Measurements from ENCODE around the gene TNFSF13. TPM values are rescaled to one million over a fixed set of nuclear protein-coding genes. Genes with fewer than 3 reads are reported as not detected.

TNFSF13 gene
- total RNA-seq, 1 donor: 1.1 TPM

GRCh38 chr17:7548585-7549400 is 9.8 kb upstream of the TNFSF13 start, which contains the start of gene TNFSF12:
Gene TNFSF12, plus strand, starts transcription at chr17:7549058. Its CDS starts 96 bp downstream, at chr17:7549154.
- Histone ChIP-seq H3K27me3 (ENCODE audit: insufficient read depth, low read length) (peaks cover 4% of the 10 kb centered on the region), H3K4me1 (ENCODE audit: insufficient read depth, low read length) (peaks cover 10% of the 10 kb centered on the region), H3K4me3 (ENCODE audit: insufficient read depth, low read length) (peak within 1 kb of the TSS; percentile 80), H3K4me2 (ENCODE audit: insufficient read depth, low read length) (peak within 1 kb of the TSS; percentile 88), H3K27ac (ENCODE audit: low read depth, low read length) (peak within 1 kb of the TSS; percentile 33), H4K20me1 (ENCODE audit: insufficient read depth, low read length) (no peaks in the 10 kb centered on the region), H3K9me3 (ENCODE audit: low read depth, low read length) (no peaks in the 10 kb centered on the region), H2AFZ (ENCODE audit: low read length) (peak within 1 kb of the TSS; percentile 78), H3K36me3 (ENCODE audit: insufficient read depth, low read length) (no peaks in the 10 kb centered on the region), H3K79me2 (ENCODE audit: insufficient read depth, low read length) (no peaks in the 10 kb centered on the region)
- DNase-seq (ENCODE audit: insufficient read length, low spot score, missing footprints): peak; percentile 92
- TF ChIP-seq, protein P1, sequence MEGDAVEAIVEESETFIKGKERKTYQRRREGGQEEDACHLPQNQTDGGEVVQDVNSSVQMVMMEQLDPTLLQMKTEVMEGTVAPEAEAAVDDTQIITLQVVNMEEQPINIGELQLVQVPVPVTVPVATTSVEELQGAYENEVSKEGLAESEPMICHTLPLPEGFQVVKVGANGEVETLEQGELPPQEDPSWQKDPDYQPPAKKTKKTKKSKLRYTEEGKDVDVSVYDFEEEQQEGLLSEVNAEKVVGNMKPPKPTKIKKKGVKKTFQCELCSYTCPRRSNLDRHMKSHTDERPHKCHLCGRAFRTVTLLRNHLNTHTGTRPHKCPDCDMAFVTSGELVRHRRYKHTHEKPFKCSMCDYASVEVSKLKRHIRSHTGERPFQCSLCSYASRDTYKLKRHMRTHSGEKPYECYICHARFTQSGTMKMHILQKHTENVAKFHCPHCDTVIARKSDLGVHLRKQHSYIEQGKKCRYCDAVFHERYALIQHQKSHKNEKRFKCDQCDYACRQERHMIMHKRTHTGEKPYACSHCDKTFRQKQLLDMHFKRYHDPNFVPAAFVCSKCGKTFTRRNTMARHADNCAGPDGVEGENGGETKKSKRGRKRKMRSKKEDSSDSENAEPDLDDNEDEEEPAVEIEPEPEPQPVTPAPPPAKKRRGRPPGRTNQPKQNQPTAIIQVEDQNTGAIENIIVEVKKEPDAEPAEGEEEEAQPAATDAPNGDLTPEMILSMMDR (IDR thresholded peaks at IDR 0.05; ENCODE audit: extremely low read depth, low read depth, low read length): no peak

DNA sequence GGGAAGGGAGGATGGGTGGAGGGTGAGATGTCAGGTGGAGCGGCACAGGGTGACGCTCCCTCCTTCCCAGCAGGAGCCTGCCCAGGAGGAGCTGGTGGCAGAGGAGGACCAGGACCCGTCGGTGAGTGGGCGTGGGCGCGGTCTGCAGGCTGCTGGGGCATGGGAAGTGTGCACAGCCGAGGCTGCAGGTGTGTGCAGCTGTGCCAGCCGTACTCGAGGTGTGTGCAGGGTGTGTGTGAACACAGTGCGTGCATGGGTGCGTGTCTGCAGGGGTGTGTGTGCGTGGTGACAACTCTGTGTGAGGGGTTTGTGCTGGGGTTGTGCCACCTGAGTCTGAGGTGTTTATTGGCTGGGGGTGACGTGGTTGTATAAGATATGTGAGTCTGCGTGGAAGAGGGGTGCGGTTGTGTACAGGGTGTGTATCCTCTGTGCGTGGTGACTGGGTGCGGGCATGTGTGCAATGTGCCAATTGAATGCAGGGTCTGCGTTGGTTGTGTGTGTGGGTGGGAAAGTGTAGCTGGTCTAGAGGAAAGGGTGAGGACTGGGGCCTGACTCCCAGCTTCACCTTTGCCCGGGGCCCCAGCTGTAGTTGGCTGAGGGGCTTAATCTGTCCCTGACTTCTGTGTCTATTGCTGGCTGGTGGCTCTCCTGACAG is 9.0 kb upstream of the TNFSF13 start:
- Histone ChIP-seq H3K27me3 (ENCODE audit: insufficient read depth, low read length) (no peaks in the 10 kb centered on the region), H3K9me3 (ENCODE audit: low read depth, low read length) (no peaks in the 10 kb centered on the region), H3K27ac (ENCODE audit: low read depth, low read length) (no peak overlapping the region), H3K36me3 (ENCODE audit: insufficient read depth, low read length) (no peaks in the 10 kb centered on the region), H2AFZ (ENCODE audit: low read length) (peak overlapping the region; percentile 75), H4K20me1 (ENCODE audit: insufficient read depth, low read length) (no peaks in the 10 kb centered on the region), H3K4me3 (ENCODE audit: insufficient read depth, low read length) (peak overlapping the region; percentile 80), H3K4me2 (ENCODE audit: insufficient read depth, low read length) (peak overlapping the region; percentile 88), H3K79me2 (ENCODE audit: insufficient read depth, low read length) (no peaks in the 10 kb centered on the region), H3K4me1 (ENCODE audit: insufficient read depth, low read length) (peaks cover 10% of the 10 kb centered on the region)
- TF ChIP-seq, protein P1 (IDR thresholded peaks at IDR 0.05; ENCODE audit: extremely low read depth, low read depth, low read length): no peak
- peak; percentile 58 for DNase-seq (ENCODE audit: insufficient read length, low spot score, missing footprints)

DNA sequence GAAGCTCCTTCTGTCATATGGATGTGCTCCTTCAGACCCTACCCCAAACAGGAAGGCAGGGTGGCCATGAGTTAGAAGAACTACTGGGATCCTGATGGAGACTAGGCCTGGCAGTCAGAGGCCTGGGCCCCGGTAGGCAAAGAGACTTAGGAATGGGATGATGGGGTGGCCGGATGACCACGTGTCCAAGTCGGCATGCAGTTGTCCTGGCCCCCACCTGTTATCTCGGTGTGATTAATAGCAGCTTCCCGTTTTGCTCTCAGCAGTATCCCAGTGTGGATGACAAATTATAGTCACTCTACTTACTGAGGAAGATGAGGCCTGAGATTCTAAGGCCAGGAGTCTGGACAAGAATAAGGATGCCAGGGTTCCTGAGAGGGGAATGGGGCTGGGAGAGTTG is 8.2 kb upstream of the TNFSF13 start:
- TF ChIP-seq, protein P1 (IDR thresholded peaks at IDR 0.05; ENCODE audit: extremely low read depth, low read depth, low read length): no peak
- Histone ChIP-seq H3K27me3 (ENCODE audit: insufficient read depth, low read length) (no peaks in the 10 kb centered on the region), H3K4me2 (ENCODE audit: insufficient read depth, low read length) (no peak overlapping the region), H3K79me2 (ENCODE audit: insufficient read depth, low read length) (no peaks in the 10 kb centered on the region), H3K36me3 (ENCODE audit: insufficient read depth, low read length) (no peaks in the 10 kb centered on the region), H3K4me1 (ENCODE audit: insufficient read depth, low read length) (peaks cover 10% of the 10 kb centered on the region), H4K20me1 (ENCODE audit: insufficient read depth, low read length) (no peaks in the 10 kb centered on the region), H2AFZ (ENCODE audit: low read length) (no peak overlapping the region), H3K27ac (ENCODE audit: low read depth, low read length) (no peak overlapping the region), H3K9me3 (ENCODE audit: low read depth, low read length) (no peaks in the 10 kb centered on the region), H3K4me3 (ENCODE audit: insufficient read depth, low read length) (no peak overlapping the region)
- DNase-seq (ENCODE audit: insufficient read length, low spot score, missing footprints): no peak

DNA sequence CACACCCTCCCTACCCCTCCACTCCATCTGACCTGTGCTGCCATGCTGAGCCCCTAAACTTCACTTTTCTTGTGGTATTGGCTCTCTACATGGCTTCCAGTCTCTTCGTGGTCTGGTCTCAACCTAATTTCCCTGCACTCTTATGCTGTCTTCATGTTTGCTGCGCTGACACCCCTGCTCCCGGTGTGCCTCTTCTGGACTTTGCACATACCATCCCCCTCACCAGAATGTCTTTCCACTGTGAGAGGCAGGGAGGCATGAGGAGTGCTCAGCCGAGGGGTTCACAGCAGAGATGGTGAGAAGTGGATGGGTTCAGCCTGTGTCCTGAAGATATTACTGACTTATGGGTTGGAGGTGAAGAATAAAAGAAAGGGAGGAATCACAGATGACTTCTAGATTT is 7.2 kb upstream of the TNFSF13 start:
- no peaks in the 10 kb centered on the region for H3K36me3 ChIP-seq (ENCODE audit: insufficient read depth, low read length)
- no peak overlapping the region for H3K4me3 ChIP-seq (ENCODE audit: insufficient read depth, low read length)
- no peak for DNase-seq (ENCODE audit: insufficient read length, low spot score, missing footprints)
- no peak overlapping the region for H3K27ac ChIP-seq (ENCODE audit: low read depth, low read length)
- no peaks in the 10 kb centered on the region for H3K27me3 ChIP-seq (ENCODE audit: insufficient read depth, low read length)
- no peak overlapping the region for H3K4me2 ChIP-seq (ENCODE audit: insufficient read depth, low read length)
- no peak overlapping the region for H2AFZ ChIP-seq (ENCODE audit: low read length)
- no peaks in the 10 kb centered on the region for H3K9me3 ChIP-seq (ENCODE audit: low read depth, low read length)
- TF ChIP-seq, protein P1 (IDR thresholded peaks at IDR 0.05; ENCODE audit: extremely low read depth, low read depth, low read length): no peak
- H3K79me2 ChIP-seq (ENCODE audit: insufficient read depth, low read length): no peaks in the 10 kb centered on the region
- H3K4me1 ChIP-seq (ENCODE audit: insufficient read depth, low read length): peaks cover 10% of the 10 kb centered on the region
- no peaks in the 10 kb centered on the region for H4K20me1 ChIP-seq (ENCODE audit: insufficient read depth, low read length)

All from osteoblast (primary cell).